Activated CD8-positive, alpha-beta memory T cell treated with anti-CD3 and anti-CD28 coated beads for 1 hour (primary cell): Measurements from ENCODE around the gene TMSB10.
A peak's percentile ranks its signal among the peaks of the same experiment; 100 is the strongest.

Experiments
- DNase-seq, 2 donors: peaks; one replicate each; pipeline ENCODE4 v3.0.0-alpha.2; 2020; ENCODE audit warnings: low read depth in 1 of 2; ENCODE audit errors: extremely low read depth in 1 of 2

TMSB10 gene

GRCh38 chr2:84879584-84880394 is 25.7 kb upstream of the TMSB10 start:
- no peak for DNase-seq

GRCh38 chr2:84880395-84880644 is 25.1 kb upstream of the TMSB10 start:
- no peak for DNase-seq

GRCh38 chr2:84880645-84881521 is 24.6 kb upstream of the TMSB10 start, which contains the start of gene TRABD2A:
TSS of gene TRABD2A (minus strand) at chr2:84881084. CDS start at chr2:84881039, 45 bp downstream.
- peak in 1 of 2 donors; percentile 24 for DNase-seq

GRCh38 chr2:84881581-84882413 is 23.7 kb upstream of the TMSB10 start:
- DNase-seq: peak; percentile 68 to 77

- no peak for DNase-seq
Measured at GRCh38 chr2:84882414-84882738, 23.1 kb upstream of the TMSB10 start.

GRCh38 chr2:84882775-84883550 is 22.5 kb upstream of the TMSB10 start:
- no peak for DNase-seq

GRCh38 chr2:84884449-84884848 is 21.0 kb upstream of the TMSB10 start:
- DNase-seq: no peak

- no peak for DNase-seq
Measured at GRCh38 chr2:84885111-84885510, 20.3 kb upstream of the TMSB10 start.

GRCh38 chr2:84886791-84887190 is 18.7 kb upstream of the TMSB10 start:
- no peak for DNase-seq

GRCh38 chr2:84888401-84889276 is 16.8 kb upstream of the TMSB10 start:
- no peak for DNase-seq

GRCh38 chr2:84889332-84889731 is 16.1 kb upstream of the TMSB10 start:
- DNase-seq: no peak

- no peak for DNase-seq
Measured at GRCh38 chr2:84891355-84892010, 14.0 kb upstream of the TMSB10 start.

- DNase-seq: no peak
Measured at GRCh38 chr2:84894131-84894586, 11.3 kb upstream of the TMSB10 start.

- DNase-seq: no peak
Measured at GRCh38 chr2:84894758-84895520, 10.5 kb upstream of the TMSB10 start.

- no peak for DNase-seq
Measured at GRCh38 chr2:84896567-84896966, 8.9 kb upstream of the TMSB10 start.

GRCh38 chr2:84897773-84898172 is 7.7 kb upstream of the TMSB10 start:
- no peak for DNase-seq

- no peak for DNase-seq
Measured at GRCh38 chr2:84899304-84900204, 5.9 kb upstream of the TMSB10 start.
